Heart left ventricle (tissue), 16 donors: ENCODE measurements around the gene TAT. TPM values are rescaled to one million over a fixed set of nuclear protein-coding genes. Genes with fewer than 3 reads are reported as not detected.
"Not testable (repeated sequence)": the region's sequence is repeated elsewhere in the genome, so short reads cannot be mapped to it uniquely, and the experiment has no call there.

ENCODE experiments used
- ATAC-seq, 4 donors: fragments of 200-7000 bp; cut with Tn5 transposase; one replicate each; pipeline ENCODE4 v1.9.1; 2020 to 2022; ENCODE audit warnings: moderate library complexity in 4 of 4, mild to moderate bottlenecking in 3 of 4, moderate number of reproducible peaks in 1 of 4
- DNase-seq, 5 donors: peaks; one replicate each; pipeline ENCODE4 v3.0.0-alpha.2; 2020
- H3K27ac ChIP-seq, 12 donors: fragments of 200-600 bp; sonication (generic) in 4 of 12; one replicate each; pipeline versions ENCODE4 v1.5.0 to v1.8.0; 2016 to 2022; ENCODE audit warnings: mild to moderate bottlenecking in 2 of 12
- H3K27me3 ChIP-seq, 9 donors: fragments of 200-600 bp; sonication (generic) in 2 of 9; one replicate each; pipeline versions ENCODE4 v1.5.1 to v1.8.0; 2016 to 2022; ENCODE audit warnings: mild to moderate bottlenecking in 3 of 9
- H3K36me3 ChIP-seq, 9 donors: fragments of 200-600 bp; sonication (generic) in 2 of 9; one replicate each; pipeline versions ENCODE4 v1.5.0 to v1.8.0; 2018 to 2022; ENCODE audit warnings: mild to moderate bottlenecking in 2 of 9
- H3K4me1 ChIP-seq, 12 donors: fragments of 200-600 bp; sonication (generic) in 4 of 12; one replicate each; pipeline versions ENCODE4 v1.5.0 to v1.8.0; 2016 to 2022; ENCODE audit warnings: mild to moderate bottlenecking in 3 of 12
- H3K4me3 ChIP-seq, 12 donors: fragments of 200-600 bp; sonication (generic) in 4 of 12; one replicate each; pipeline versions ENCODE4 v1.5.0 to v1.8.0; 2017 to 2022; ENCODE audit warnings: mild to moderate bottlenecking in 9 of 12, moderate library complexity in 4 of 12
- H3K9me3 ChIP-seq, 12 donors: fragments of 200-600 bp; sonication (generic) in 4 of 12; one replicate each; pipeline versions ENCODE4 v1.5.0 to v1.8.0; 2016 to 2022; ENCODE audit warnings: mild to moderate bottlenecking in 1 of 12
- CTCF ChIP-seq, 12 donors: fragments of 200-600 bp; sonication (generic) in 4 of 12; IDR thresholded peaks; one replicate each; pipeline versions ENCODE4 v1.5.0 to v1.8.0; 2018 to 2022; ENCODE audit warnings: antibody characterized with exemption in 12 of 12, mild to moderate bottlenecking in 5 of 12
- POLR2A ChIP-seq, 2 donors: fragments of 450-650 bp; IDR thresholded peaks; one replicate each; pipeline ENCODE4 v1.6.1; 2017; ENCODE audit warnings: antibody characterized with exemption in 2 of 2, mild to moderate bottlenecking in 2 of 2, moderate library complexity in 2 of 2
- WGBS, 4 donors: extraction: QIAGEN DNeasy Blood & Tissue Kit in 2 of 4; methylation state at CpG; one replicate each; pipeline versions ENCODE4 v1.1.5 to v1.1.7; 2013 to 2018; 5-methylcytosine and 5-hydroxymethylcytosine counted together
- intact Hi-C, 10 donors: fragments of 100-400 bp; cut with DNase I; formaldehyde crosslinking; loops; one replicate each; pipeline versions ENCODE4 v1.11.1 to v1.14.2; 2022
- polyA plus RNA-seq, 2 donors: library from polyadenylated mRNA; stranded (reverse); fragments of 200-250 nt; gene quantifications; one replicate each; pipeline ENCODE4 v1.2.3, GENCODE V29; 2013
- total RNA-seq, 9 donors: library from RNA; depleted of rRNA in 2 of 9; stranded (reverse); fragments of >200 nt in 2 of 9; fragmentation: NEBNext Ultra II Directional in 3 of 9; extraction: Animal tissue kit (Norgen Biotek cat#: 25700) in 3 of 9; gene quantifications; one replicate each; pipeline versions ENCODE4 v1.1.0 to v1.2.4, GENCODE V29; 2016 to 2023
- donor health status: ischemic (EF 13 %, LVEDD 7.1; RV severe dilation, severe dysfunction).
- donor health status: healthy with polysubstance abuse.
- donor health status: DM: no; HTN: yes; CAD: no.
- donor health status: DM: no; HTN: no; CAD: no.
- donor health status: ischemic (EF 25% LVEDD 6.9; RV normal size, moderate dysfunction).
- donor health status: ischemic (EF 25% LVEDD 5.7; RV mildly dilated, moderate dysfunction).
- donor health status: healthy.
- donor health status: DM: yes; HTN: yes; CAD: no.
- donor health status: ischemic (EF 35%, LVEDD 5.7; RV mildly dilated, moderate dysfunction).
- donor health status: nonischemic (EF 11% LVEDD 7.7; RV severe dilation, severe dysfunction).
- donor health status: DM: yes; HTN: yes; CAD: no.
- donor health status: PGD.
- donor health status: ischemic (EF 29% LVEDD 5.4; RV normal size, mild dysfunction).
- donor health status: nonischemic (EF 23%, LVEDD 6.1; RV moderate dilation, normal function).

TAT gene
- total and polyA plus RNA-seq, 11 donors, result 0.05 to 0.50 TPM; not detected in 9

DNA sequence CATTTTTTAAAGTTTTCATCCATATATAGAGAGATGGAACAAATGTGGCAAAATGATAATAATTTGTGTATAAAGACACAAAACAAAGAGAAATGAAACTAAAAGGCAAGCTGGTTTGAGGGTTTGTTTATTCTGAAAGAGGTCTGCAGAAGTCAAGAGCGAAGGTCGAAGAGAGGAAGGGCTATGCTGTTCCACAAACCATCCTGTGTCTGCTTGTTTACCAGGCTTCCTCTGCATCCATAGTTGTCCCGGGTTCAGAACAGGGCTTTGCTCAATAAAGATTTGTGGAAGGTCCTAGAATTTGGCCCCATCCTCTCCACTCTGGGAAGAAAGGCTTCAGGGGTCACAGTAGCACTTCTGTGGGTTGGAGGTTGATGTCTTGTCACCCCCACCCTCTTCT is 46.7 kb upstream of the TAT start:
- 65 to 72% (median 69%) methylated on average over 3 of the region's 3 CpGs for WGBS, 4 donors
- Histone ChIP-seq H3K36me3 (no peaks in the 10 kb centered on the region), H3K9me3 (peaks cover 0 to 11% (median 0%) of the 10 kb centered on the region in 12 donors), H3K27me3 (peaks cover 8 to 82% (median 32%) of the 10 kb centered on the region in 9 donors), H3K4me1 (peaks cover 0 to 14% (median 10%) of the 10 kb centered on the region in 12 donors), H3K4me3 (no peak overlapping the region), H3K27ac (no peak overlapping the region)
- no peak for ATAC-seq
- TF ChIP-seq POLR2A (IDR thresholded peaks at IDR 0.05) (no peak), CTCF (IDR thresholded peaks at IDR 0.05) (no peak)
- DNase-seq, result no peak
- intact Hi-C loops, result no loop called here

GRCh38 chr16:71622088-71622487 is 45.2 kb upstream of the TAT start:
- intact Hi-C loops, result no loop called here
- peaks cover 8 to 75% (median 22%) of the 10 kb centered on the region in 9 donors for H3K27me3 ChIP-seq
- DNase-seq (no peak), ATAC-seq (no peak)
- no peaks in the 10 kb centered on the region for H3K36me3 ChIP-seq
- TF ChIP-seq CTCF (IDR thresholded peaks at IDR 0.05) (no peak), POLR2A (IDR thresholded peaks at IDR 0.05) (no peak)
- H3K4me3 ChIP-seq, result no peak overlapping the region
- H3K27ac ChIP-seq, result no peak overlapping the region
- peaks cover 0 to 11% (median 0%) of the 10 kb centered on the region in 12 donors for H3K9me3 ChIP-seq
- peaks cover 0 to 14% (median 10%) of the 10 kb centered on the region in 12 donors for H3K4me1 ChIP-seq

DNA sequence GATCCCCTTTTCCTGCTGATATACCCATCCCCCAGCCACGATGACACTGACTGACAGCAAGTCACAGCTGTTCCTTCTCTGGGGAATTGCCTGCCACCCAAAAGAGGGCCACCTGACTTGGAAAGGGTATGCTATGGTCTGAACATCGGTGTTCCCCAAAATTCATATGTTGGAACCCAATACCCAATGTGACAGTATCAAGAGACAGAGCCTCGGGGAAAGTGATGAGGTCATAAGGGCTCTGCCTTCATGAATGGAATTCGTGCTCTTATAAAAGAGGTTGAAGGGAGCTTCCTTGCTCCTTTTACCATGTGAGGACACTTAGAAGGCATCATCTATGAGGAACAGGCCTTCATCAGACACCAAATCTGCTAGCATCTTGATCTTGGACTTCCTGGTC is 41.5 kb upstream of the TAT start:
- Histone ChIP-seq H3K4me1 (no peaks in the 10 kb centered on the region), H3K4me3 (no peak overlapping the region), H3K9me3 (peaks cover 0 to 11% (median 0%) of the 10 kb centered on the region in 12 donors), H3K27ac (no peak overlapping the region), H3K36me3 (no peaks in the 10 kb centered on the region), H3K27me3 (peaks cover 0 to 49% (median 4%) of the 10 kb centered on the region in 9 donors)
- DNase-seq, result no peak
- intact Hi-C loops, result loop anchor here in 1 of 10 donors (10.0 kb wide), 1 partner anchor 194 kb away; no protein-coding TSS in a partner anchor
- no peak for TF ChIP-seq POLR2A (IDR thresholded peaks at IDR 0.05)
- TF ChIP-seq CTCF (IDR thresholded peaks at IDR 0.05), result no peak
- 65 to 73% (median 69%) methylated on average over 4 of the region's 4 CpGs for WGBS, 4 donors
- ATAC-seq, result no peak

DNA sequence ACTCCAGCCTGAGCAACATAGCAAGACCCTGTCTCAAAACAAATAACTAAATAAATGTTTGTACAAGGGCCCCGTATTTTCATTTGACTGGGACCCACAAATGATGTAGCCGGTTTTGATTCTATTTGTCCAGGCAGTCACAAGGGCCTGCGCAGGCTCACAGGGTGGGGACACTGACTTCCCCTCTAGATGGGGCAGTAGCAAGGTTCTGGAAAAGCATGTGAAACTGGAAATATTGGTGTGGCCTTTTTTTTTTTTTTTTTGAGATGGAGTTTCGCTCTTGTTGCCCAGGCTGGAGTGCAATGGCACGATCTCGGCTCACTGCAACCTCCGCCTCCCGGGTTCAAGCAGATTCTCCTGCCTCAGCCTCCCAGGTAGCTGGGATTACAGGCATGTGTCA is 38.1 kb upstream of the TAT start:
- not testable (repeated sequence) for DNase-seq, H3K36me3 ChIP-seq, ATAC-seq, H3K4me3 ChIP-seq, H3K27ac ChIP-seq, H3K9me3 ChIP-seq, H3K4me1 ChIP-seq
- intact Hi-C loops, result loop anchor here in 5 of 10 donors (5.0 to 10.0 kb wide), 2 partner anchors 190 to 203 kb away; no protein-coding TSS in a partner anchor
- WGBS, 4 donors, result 83 to 93% (median 88%) methylated on average over 8 of the region's 8 CpGs
- H3K27me3 ChIP-seq, result peaks cover 0 to 48% (median 9%) of the 10 kb centered on the region in 9 donors
